HCT116 (cell line): ENCODE results near the gene PRRX1. TPM values are rescaled to one million over a fixed set of nuclear protein-coding genes. Genes with fewer than 3 reads are reported as not detected.

Source experiments
- ATAC-seq: fragments of 200-7000 bp; cut with Tn5 transposase; 2 replicates; pipeline ENCODE4 v1.9.1; 2020; ENCODE audit warnings: mild to moderate bottlenecking, moderate library complexity
- BruUV-seq: library from RNA; stranded (reverse); fragments of 400-500 nt; replicated peaks from 2 replicates; lab custom pipeline; 2021; lab: Mats Ljungman, UMichigan
- CTCF ChIA-PET: fragments of 300-600 bp; sonication (Branson Sonifier 250); formaldehyde crosslinking; loops from one replicate; lab custom pipeline; 2021; ENCODE audit warnings: antibody characterized with exemption; lab: Charles Lee
- POLR2A ChIA-PET: fragments of 300-600, 350-600 bp; sonication (Branson Sonifier 250); formaldehyde crosslinking; loops from one replicate; lab custom pipeline; 2021; ENCODE audit warnings: antibody characterized with exemption; lab: Charles Lee
- RAD21 ChIA-PET, 2 experiments: fragments of 300-600 bp; sonication (Branson Sonifier 250); formaldehyde crosslinking; loops; one replicate each; lab custom pipeline; 2023; ENCODE audit warnings: low total read pairs in 2 of 2; ENCODE audit not compliant: uncharacterized antibody in 2 of 2, unreplicated experiment in 2 of 2, low non-redundant PET in 1 of 2; lab: Charles Lee
- DNase-seq: peaks from one replicate; pipeline ENCODE4 v3.0.0-alpha.2; 2010; ENCODE audit warnings: low read depth, low spot score
- H2AFZ ChIP-seq: fragments of 200-600 bp; shearing (Covaris generic), sonication (generic); 2 replicates; pipeline ENCODE4 v1.6.1; 2017; ENCODE audit warnings: low read depth, mixed run types, mixed read lengths, antibody characterized with exemption, low read length; ENCODE audit not compliant: poor library complexity, severe bottlenecking
- H3K27ac ChIP-seq: 2 replicates; pipeline ENCODE4 v1.5.1; 2012; ENCODE audit warnings: low read depth, low read length
- H3K27me3 ChIP-seq: fragments of 200-600 bp; sonication (generic); 2 replicates; pipeline ENCODE4 v1.6.1; 2016; ENCODE audit warnings: mixed run types, low read length, mixed read lengths; ENCODE audit not compliant: insufficient read depth
- H3K36me3 ChIP-seq, 2 experiments: fragments of 200-500 bp in 1 of 2; fragments of 200-600 bp in 1 of 2; sonication (Bioruptor generic) in 1 of 2; sonication (generic) in 1 of 2; 2 replicates each; pipeline versions ENCODE4 v1.5.1 to v1.6.1; 2014 to 2016; ENCODE audit warnings: low read length in 2 of 2, inconsistent platforms in 1 of 2, mixed read lengths in 1 of 2, mixed run types in 1 of 2; ENCODE audit not compliant: insufficient read depth in 2 of 2, control insufficient read depth in 1 of 2
- H3K4me1 ChIP-seq, 2 experiments: fragments of 200-600 bp in 1 of 2; sonication (generic) in 1 of 2; 2 replicates each; pipeline versions ENCODE4 v1.5.1 to v1.6.1; 2012 to 2017; ENCODE audit warnings: low read length in 2 of 2, inconsistent platforms in 1 of 2, mild to moderate bottlenecking in 1 of 2, mixed read lengths in 1 of 2, mixed run types in 1 of 2, moderate library complexity in 1 of 2; ENCODE audit not compliant: insufficient read depth in 2 of 2, control insufficient read depth in 1 of 2
- H3K4me2 ChIP-seq: fragments of 200-600 bp; sonication (generic); 2 replicates; pipeline ENCODE4 v1.6.1; 2017; ENCODE audit warnings: mixed run types, low read length, mixed read lengths
- H3K4me3 ChIP-seq, 2 experiments: fragments of 200-600 bp in 1 of 2; sonication (generic) in 1 of 2; replicated peaks in 1 of 2; 2 replicates each; pipeline ENCODE4 v1.5.1; 2011 to 2016; ENCODE audit warnings: low read length in 2 of 2, control low read depth in 1 of 2, low read depth in 1 of 2, mild to moderate bottlenecking in 1 of 2, mixed read lengths in 1 of 2, mixed run types in 1 of 2
- H3K79me2 ChIP-seq: fragments of 200-600 bp; sonication (generic); 2 replicates; pipeline ENCODE4 v1.6.1; 2017; ENCODE audit warnings: mild to moderate bottlenecking, mixed run types, low read length, moderate library complexity, mixed read lengths; ENCODE audit not compliant: insufficient read depth
- H3K9ac ChIP-seq: fragments of 200-600 bp; sonication (generic); 2 replicates; pipeline ENCODE4 v1.6.1; 2016; ENCODE audit warnings: low read length, mixed read lengths
- H3K9me2 ChIP-seq: fragments of 200-600 bp; sonication (generic), shearing (Covaris generic); 2 replicates; pipeline ENCODE4 v1.6.1; 2017; ENCODE audit warnings: mixed run types, mild to moderate bottlenecking, moderate library complexity; ENCODE audit not compliant: insufficient read depth
- H3K9me3 ChIP-seq, 2 experiments: fragments of 200-500 bp in 1 of 2; fragments of 200-600 bp in 1 of 2; sonication (Bioruptor generic) in 1 of 2; sonication (generic) in 1 of 2; 2 replicates each; pipeline ENCODE4 v1.6.1; 2014 to 2017; ENCODE audit warnings: low read length in 2 of 2, mixed read lengths in 2 of 2, inconsistent platforms in 1 of 2, low read depth in 1 of 2, mild to moderate bottlenecking in 1 of 2, mixed run types in 1 of 2, moderate library complexity in 1 of 2; ENCODE audit not compliant: control insufficient read depth in 1 of 2, insufficient read depth in 1 of 2
- H4K20me1 ChIP-seq: fragments of 200-600 bp; sonication (generic), shearing (Covaris generic); 2 replicates; pipeline ENCODE4 v1.6.1; 2017; ENCODE audit warnings: mixed run types, mild to moderate bottlenecking, moderate library complexity; ENCODE audit not compliant: insufficient read depth
- CEBPB ChIP-seq: IDR thresholded peaks from 2 replicates; pipeline ENCODE4 v1.6.1; 2012; ENCODE audit warnings: low read depth
- EGR1 ChIP-seq: IDR thresholded peaks from 2 replicates; pipeline ENCODE4 v1.6.1; 2012; ENCODE audit warnings: low read depth
- EZH2 ChIP-seq: fragments of 200-600 bp; sonication (generic); IDR thresholded peaks from 2 replicates; pipeline ENCODE4 v1.6.1; 2017; ENCODE audit warnings: antibody characterized with exemption, mixed run types
- EZH2phosphoT487 ChIP-seq: fragments of 200-600 bp; IDR thresholded peaks from 2 replicates; pipeline ENCODE4 v1.6.1; 2018; ENCODE audit warnings: antibody characterized with exemption, borderline replicate concordance
- JUND ChIP-seq: IDR thresholded peaks from 2 replicates; pipeline ENCODE4 v1.6.1; 2012
- POLR2A ChIP-seq: IDR thresholded peaks from 2 replicates; pipeline ENCODE4 v1.7.0; 2011; ENCODE audit warnings: borderline replicate concordance; ENCODE audit not compliant: insufficient read depth, insufficient read length; ENCODE audit errors: extremely low read depth
- POLR2AphosphoS5 ChIP-seq: IDR thresholded peaks from 2 replicates; pipeline ENCODE4 v1.6.1; 2011; ENCODE audit warnings: mild to moderate bottlenecking, low read depth, low read length, moderate library complexity
- RAD21 ChIP-seq: IDR thresholded peaks from 2 replicates; pipeline ENCODE4 v1.6.1; 2012; ENCODE audit warnings: low read depth, mild to moderate bottlenecking
- REST ChIP-seq: IDR thresholded peaks from 2 replicates; pipeline ENCODE4 v1.6.1; 2012; ENCODE audit warnings: low read depth
- SIN3A ChIP-seq: IDR thresholded peaks from 2 replicates; pipeline ENCODE4 v1.6.1; 2012; ENCODE audit warnings: low read depth
- SP1 ChIP-seq: IDR thresholded peaks from 2 replicates; pipeline ENCODE4 v1.6.1; 2012; ENCODE audit warnings: low read depth
- TCF7L2 ChIP-seq: IDR thresholded peaks from 2 replicates; pipeline ENCODE4 v1.7.0; 2011; ENCODE audit warnings: borderline replicate concordance, inconsistent platforms; ENCODE audit not compliant: insufficient read depth, insufficient read length; ENCODE audit errors: extremely low read depth
- YY1 ChIP-seq: IDR thresholded peaks from 2 replicates; pipeline ENCODE4 v1.6.1; 2011; ENCODE audit warnings: low read length, low read depth, moderate library complexity, mild to moderate bottlenecking; ENCODE audit not compliant: insufficient replicate concordance; ENCODE audit errors: extremely low read depth
- intact Hi-C: fragments of 100-400 bp; cut with micrococcal nuclease; formaldehyde crosslinking; loops from 2 replicates; pipeline ENCODE4 v1.10.0; 2022
- total RNA-seq: library from RNA; stranded (reverse); gene quantifications from one replicate; pipeline ENCODE4 v1.2.1, GENCODE V29; 2021; ENCODE audit not compliant: unreplicated experiment

The PRRX1 gene
- total RNA-seq, 1 experiment from 2014 or later: 0.37 TPM

GRCh38 chr1:170741678-170742077 lies 77.7 kb downstream of the PRRX1 start:
- no peaks in the 10 kb centered on the region for H3K79me2 ChIP-seq
- POLR2A ChIA-PET: no interaction called here
- TF ChIP-seq TCF7L2 (no peak), POLR2AphosphoS5 (no peak), RAD21 (no peak), EZH2 (no peak), SIN3A (no peak), REST (no peak)
- TF ChIP-seq, all 23 proteins: peak for 0
- intact Hi-C loops: no loop called here
- no peaks in the 10 kb centered on the region for H3K4me1 ChIP-seq
- no peaks in the 10 kb centered on the region for H3K27me3 ChIP-seq
- H3K4me2 ChIP-seq: no peak overlapping the region
- no peak overlapping the region for H3K27ac ChIP-seq
- no peaks in the 10 kb centered on the region for H3K36me3 ChIP-seq
- ChIA-PET CTCF (no interaction called here), RAD21 (no interaction called here)
- DNase-seq: no peak
- no peak overlapping the region for H3K4me3 ChIP-seq
- no TSS peak for BruUV-seq
- no peak overlapping the region for H2AFZ ChIP-seq
- no peaks in the 10 kb centered on the region for H3K9me2 ChIP-seq
- no peak overlapping the region for H3K9ac ChIP-seq
- H3K9me3 ChIP-seq: no peaks in the 10 kb centered on the region
- H4K20me1 ChIP-seq: no peaks in the 10 kb centered on the region
- ATAC-seq: no peak

GRCh38 chr1:170742600-170742999 lies 78.7 kb downstream of the PRRX1 start:
- Histone ChIP-seq H3K9me3 (no peaks in the 10 kb centered on the region), H3K4me1 (no peaks in the 10 kb centered on the region), H3K4me2 (no peak overlapping the region), H3K27ac (no peak overlapping the region), H2AFZ (no peak overlapping the region), H3K79me2 (no peaks in the 10 kb centered on the region), H3K4me3 (no peak overlapping the region), H3K36me3 (no peaks in the 10 kb centered on the region), H4K20me1 (no peaks in the 10 kb centered on the region), H3K9me2 (no peaks in the 10 kb centered on the region), H3K27me3 (0 out of 2 replicates have a peak, but pooled peaks cover 1% of the 10 kb centered on the region), H3K9ac (no peak overlapping the region)
- DNase-seq (no peak), ATAC-seq (no peak)
- POLR2A ChIA-PET: no interaction called here
- intact Hi-C loops: no loop called here
- TF ChIP-seq SIN3A (no peak), SP1 (no peak), EZH2phosphoT487 (no peak), POLR2A (no peak), EGR1 (no peak), CEBPB (no peak), YY1 (no peak), EZH2 (no peak), JUND (no peak)
- no TSS peak for BruUV-seq
- CTCF ChIA-PET: no interaction called here
- RAD21 ChIA-PET: no interaction called here
